ENCODE measurements around the gene PARD3B. TPM values are rescaled to one million over a fixed set of nuclear protein-coding genes. Genes with fewer than 3 reads are reported as not detected.

PARD3B gene
- total RNA-seq, 1 donor from 2014 or later: 12.3 TPM

GRCh38 chr2:205402011-205402410 lies 856.7 kb downstream of the PARD3B start:
- no peaks in the 10 kb centered on the region for H3K4me1 ChIP-seq
- DNase-seq (ENCODE audit: extremely low spot score in 2 of 2): no peak
- no peaks in the 10 kb centered on the region for H3K9me3 ChIP-seq
- TF ChIP-seq, protein P1, sequence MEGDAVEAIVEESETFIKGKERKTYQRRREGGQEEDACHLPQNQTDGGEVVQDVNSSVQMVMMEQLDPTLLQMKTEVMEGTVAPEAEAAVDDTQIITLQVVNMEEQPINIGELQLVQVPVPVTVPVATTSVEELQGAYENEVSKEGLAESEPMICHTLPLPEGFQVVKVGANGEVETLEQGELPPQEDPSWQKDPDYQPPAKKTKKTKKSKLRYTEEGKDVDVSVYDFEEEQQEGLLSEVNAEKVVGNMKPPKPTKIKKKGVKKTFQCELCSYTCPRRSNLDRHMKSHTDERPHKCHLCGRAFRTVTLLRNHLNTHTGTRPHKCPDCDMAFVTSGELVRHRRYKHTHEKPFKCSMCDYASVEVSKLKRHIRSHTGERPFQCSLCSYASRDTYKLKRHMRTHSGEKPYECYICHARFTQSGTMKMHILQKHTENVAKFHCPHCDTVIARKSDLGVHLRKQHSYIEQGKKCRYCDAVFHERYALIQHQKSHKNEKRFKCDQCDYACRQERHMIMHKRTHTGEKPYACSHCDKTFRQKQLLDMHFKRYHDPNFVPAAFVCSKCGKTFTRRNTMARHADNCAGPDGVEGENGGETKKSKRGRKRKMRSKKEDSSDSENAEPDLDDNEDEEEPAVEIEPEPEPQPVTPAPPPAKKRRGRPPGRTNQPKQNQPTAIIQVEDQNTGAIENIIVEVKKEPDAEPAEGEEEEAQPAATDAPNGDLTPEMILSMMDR (IDR thresholded peaks at IDR 0.05): no peak
- no peak for TF ChIP-seq POLR2AphosphoS5 (IDR thresholded peaks at IDR 0.05; ENCODE audit: insufficient read depth in 1 of 2, low read depth in 1 of 2)
- TF ChIP-seq POLR2A (IDR thresholded peaks at IDR 0.05): no peak
- H3K27me3 ChIP-seq: no peaks in the 10 kb centered on the region
- H3K36me3 ChIP-seq: no peaks in the 10 kb centered on the region
- no peak overlapping the region for H3K4me3 ChIP-seq
- intact Hi-C loops (cut with DNase I): no loop called here
- H3K27ac ChIP-seq: no peak overlapping the region

DNA sequence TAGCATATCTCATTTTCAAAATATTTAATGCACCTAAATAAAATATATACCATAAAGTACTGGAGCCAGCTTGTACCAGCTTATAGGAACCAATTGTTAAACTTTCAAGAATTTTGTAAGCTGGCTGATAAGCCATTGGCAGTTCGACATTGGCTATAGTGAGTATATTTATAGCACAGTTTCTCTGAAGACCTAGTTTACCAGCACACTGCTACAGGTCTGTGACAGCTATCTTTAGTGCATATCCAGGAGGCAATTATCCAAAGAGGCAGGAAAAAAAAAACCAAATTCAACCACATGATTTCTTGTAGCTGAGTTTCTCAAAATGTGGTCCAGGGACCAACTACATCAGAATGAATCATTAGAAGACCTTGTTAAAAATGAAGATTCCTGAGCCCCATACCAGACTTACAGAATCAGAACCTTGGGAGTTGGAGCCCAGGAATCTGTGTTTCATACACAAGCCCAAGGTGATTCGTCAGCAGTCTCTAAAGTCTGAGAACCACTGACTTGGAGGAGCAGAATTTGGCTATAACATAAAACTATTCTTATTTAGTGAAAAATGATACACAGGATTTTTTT lies 858.1 kb downstream of the PARD3B start:
- no peak overlapping the region for H3K4me3 ChIP-seq
- H3K27ac ChIP-seq: no peak overlapping the region
- TF ChIP-seq POLR2A (IDR thresholded peaks at IDR 0.05) (no peak), POLR2AphosphoS5 (IDR thresholded peaks at IDR 0.05; ENCODE audit: insufficient read depth in 1 of 2, low read depth in 1 of 2) (no peak)
- TF ChIP-seq, protein P1 (IDR thresholded peaks at IDR 0.05): no peak
- no peaks in the 10 kb centered on the region for H3K36me3 ChIP-seq
- no peaks in the 10 kb centered on the region for H3K4me1 ChIP-seq
- DNase-seq (ENCODE audit: extremely low spot score in 2 of 2): no peak
- no peaks in the 10 kb centered on the region for H3K9me3 ChIP-seq
- intact Hi-C loops (cut with DNase I): no loop called here
- no peaks in the 10 kb centered on the region for H3K27me3 ChIP-seq

DNA sequence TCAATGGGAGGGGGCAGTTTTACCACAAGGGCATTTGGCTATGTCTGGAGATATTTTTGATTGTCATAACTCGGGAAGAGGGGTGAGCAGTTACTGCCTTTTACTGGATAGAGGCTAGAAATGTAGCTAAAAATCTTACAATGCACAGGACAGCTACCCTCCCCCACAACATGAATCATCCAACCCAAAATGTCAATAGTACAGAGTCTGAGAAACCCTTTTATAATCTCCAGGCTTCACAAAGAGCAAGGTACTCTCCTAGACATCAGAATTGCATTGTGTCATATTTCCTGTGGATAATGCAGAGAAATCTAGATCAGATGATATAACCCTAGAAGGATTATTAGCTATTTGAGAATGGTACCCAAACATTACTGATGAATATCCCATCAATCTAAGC lies 859.9 kb downstream of the PARD3B start:
- Histone ChIP-seq H3K4me1 (peaks cover 12% of the 10 kb centered on the region), H3K36me3 (no peaks in the 10 kb centered on the region), H3K9me3 (no peaks in the 10 kb centered on the region), H3K27ac (no peak overlapping the region), H3K27me3 (no peaks in the 10 kb centered on the region), H3K4me3 (no peak overlapping the region)
- intact Hi-C loops (cut with DNase I): no loop called here
- DNase-seq (ENCODE audit: extremely low spot score in 2 of 2): no peak
- TF ChIP-seq, protein P1 (IDR thresholded peaks at IDR 0.05): no peak
- TF ChIP-seq POLR2A (IDR thresholded peaks at IDR 0.05): no peak
- no peak for TF ChIP-seq POLR2AphosphoS5 (IDR thresholded peaks at IDR 0.05; ENCODE audit: insufficient read depth in 1 of 2, low read depth in 1 of 2)

DNA sequence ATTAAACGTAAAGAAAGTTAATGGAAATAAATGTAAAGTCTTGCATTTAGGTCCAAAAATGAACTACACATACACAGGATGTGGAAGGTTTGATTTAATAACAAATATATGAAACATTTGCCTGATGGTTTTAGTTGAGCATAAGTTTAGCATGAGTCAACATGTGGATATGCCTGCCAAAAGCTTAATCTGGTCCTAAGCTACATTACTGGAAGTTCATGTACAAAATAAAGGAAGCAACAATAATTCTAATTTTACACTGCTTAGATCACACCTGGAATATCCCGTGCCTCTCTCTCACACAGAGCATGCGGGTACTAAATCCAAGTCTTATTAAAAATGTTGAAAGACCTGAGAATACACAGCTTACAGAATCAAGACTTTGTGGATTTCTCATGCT lies 860.5 kb downstream of the PARD3B start:
- Histone ChIP-seq H3K27me3 (no peaks in the 10 kb centered on the region), H3K36me3 (no peaks in the 10 kb centered on the region), H3K27ac (no peak overlapping the region), H3K4me1 (peaks cover 12% of the 10 kb centered on the region), H3K9me3 (no peaks in the 10 kb centered on the region), H3K4me3 (no peak overlapping the region)
- DNase-seq (ENCODE audit: extremely low spot score in 2 of 2): no peak
- intact Hi-C loops (cut with DNase I): no loop called here
- TF ChIP-seq POLR2AphosphoS5 (IDR thresholded peaks at IDR 0.05; ENCODE audit: insufficient read depth in 1 of 2, low read depth in 1 of 2) (no peak), POLR2A (IDR thresholded peaks at IDR 0.05) (no peak)
- TF ChIP-seq, protein P1 (IDR thresholded peaks at IDR 0.05): no peak

DNA sequence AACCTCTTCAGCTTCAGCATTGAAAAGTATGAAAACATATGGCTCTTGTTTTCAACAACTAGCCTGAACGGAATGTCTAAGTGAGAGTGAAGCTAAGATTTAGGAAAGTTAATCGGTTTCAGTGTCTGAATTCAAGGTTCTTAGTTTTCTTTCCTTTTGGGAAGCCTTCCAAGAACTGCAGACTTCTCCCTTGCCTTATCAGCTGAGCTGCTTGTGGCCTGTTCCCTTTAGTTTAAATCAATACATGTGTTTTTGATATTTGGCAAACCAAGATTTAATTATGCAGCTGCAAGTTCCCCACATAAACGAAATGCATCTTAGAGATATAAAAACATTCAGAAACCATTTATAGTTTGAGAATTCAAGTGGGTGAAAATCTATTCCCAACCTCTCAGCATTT lies 862.7 kb downstream of the PARD3B start:
- DNase-seq (ENCODE audit: extremely low spot score in 2 of 2): no peak
- TF ChIP-seq, protein P1 (IDR thresholded peaks at IDR 0.05): no peak
- TF ChIP-seq POLR2A (IDR thresholded peaks at IDR 0.05) (no peak), POLR2AphosphoS5 (IDR thresholded peaks at IDR 0.05; ENCODE audit: insufficient read depth in 1 of 2, low read depth in 1 of 2) (no peak)
- peaks cover 12% of the 10 kb centered on the region for H3K4me1 ChIP-seq
- no peaks in the 10 kb centered on the region for H3K9me3 ChIP-seq
- no peak overlapping the region for H3K4me3 ChIP-seq
- no peak overlapping the region for H3K27ac ChIP-seq
- intact Hi-C loops (cut with DNase I): no loop called here
- no peaks in the 10 kb centered on the region for H3K27me3 ChIP-seq
- H3K36me3 ChIP-seq: no peaks in the 10 kb centered on the region
